Endothelial cell of umbilical vein (primary cell): Measurements from ENCODE around the gene RASA1. TPM values are rescaled to one million over a fixed set of nuclear protein-coding genes. Genes with fewer than 3 reads are reported as not detected.

Experiments used
- BruUV-seq: library from RNA; stranded (reverse); fragments of 400-500 nt; replicated peaks from 2 replicates; lab custom pipeline; 2021; lab: Mats Ljungman, UMichigan
- CTCF ChIA-PET: fragments of 300-600, 350-600 bp; sonication (Branson Sonifier 250); formaldehyde crosslinking; loops from one replicate; lab custom pipeline; 2021; ENCODE audit warnings: antibody characterized with exemption, inconsistent platforms; lab: Charles Lee
- POLR2A ChIA-PET: fragments of 300-600, 350-600 bp; sonication (Branson Sonifier 250); formaldehyde crosslinking; loops from one replicate; lab custom pipeline; 2021; ENCODE audit warnings: antibody characterized with exemption, inconsistent platforms; lab: Charles Lee
- DNase-seq: peaks from one replicate; pipeline ENCODE4 v3.0.0-alpha.2; 2011; ENCODE audit warnings: low read depth, low spot score
- FAIRE-seq: peaks from 2 replicates; lab custom pipeline; 2011; peaks lifted over from hg19 to GRCh38; lab: Jason Lieb, UNC
- H2AFZ ChIP-seq: 2 replicates; pipeline ENCODE4 v1.6.0; 2012; ENCODE audit warnings: low read depth, low read length, control low read depth, inconsistent platforms
- H3K27ac ChIP-seq: 2 replicates; pipeline ENCODE4 v1.5.1; 2011; ENCODE audit warnings: low read depth, mild to moderate bottlenecking, control low read depth, low read length, moderate library complexity; ENCODE audit not compliant: insufficient read depth
- H3K27me3 ChIP-seq, 2 experiments: 2 replicates each; pipeline versions ENCODE4 v1.6.0 to v1.6.1; 2011; ENCODE audit warnings: low read length in 2 of 2, mixed read lengths in 1 of 2; ENCODE audit not compliant: control insufficient read depth in 2 of 2, insufficient read depth in 2 of 2
- H3K36me3 ChIP-seq, 2 experiments: 2 replicates in 1 of 2; 3 replicates in 1 of 2; pipeline ENCODE4 v1.5.1; 2011; ENCODE audit warnings: low read length in 2 of 2, mild to moderate bottlenecking in 1 of 2, moderate library complexity in 1 of 2; ENCODE audit not compliant: control insufficient read depth in 2 of 2, insufficient read depth in 2 of 2; ENCODE audit errors: extremely low read depth in 1 of 2
- H3K4me1 ChIP-seq: 3 replicates; pipeline ENCODE4 v1.5.1; 2011; ENCODE audit warnings: mild to moderate bottlenecking, low read length; ENCODE audit not compliant: control insufficient read depth, insufficient read depth; ENCODE audit errors: extremely low read depth
- H3K4me2 ChIP-seq: 2 replicates; pipeline ENCODE4 v1.6.1; 2011; ENCODE audit warnings: low read length, control low read depth, mixed read lengths; ENCODE audit not compliant: insufficient read depth
- H3K4me3 ChIP-seq, 3 experiments: fragments of 200-600 bp in 1 of 3; sonication (generic), shearing (Covaris generic) in 1 of 3; replicated peaks in 1 of 3; 2 replicates each; pipeline ENCODE4 v1.5.1; 2011 to 2016; ENCODE audit warnings: control low read depth in 3 of 3, low read length in 3 of 3, mild to moderate bottlenecking in 2 of 3, inconsistent platforms in 1 of 3, low read depth in 1 of 3, moderate library complexity in 1 of 3; ENCODE audit not compliant: insufficient read depth in 1 of 3
- H3K79me2 ChIP-seq: 2 replicates; pipeline ENCODE4 v1.6.0; 2012; ENCODE audit warnings: low read length, inconsistent platforms; ENCODE audit not compliant: control insufficient read depth, insufficient read depth
- H3K9ac ChIP-seq: replicated peaks from 2 replicates; pipeline ENCODE3; 2011; ENCODE audit warnings: low read length, control low read depth; ENCODE audit not compliant: insufficient read depth; ENCODE audit errors: extremely low read depth
- H3K9me1 ChIP-seq: replicated peaks from 3 replicates; pipeline ENCODE4 v1.6.0; 2011; ENCODE audit warnings: mild to moderate bottlenecking, low read length; ENCODE audit not compliant: control insufficient read depth, insufficient read depth; ENCODE audit errors: extremely low read depth
- H3K9me3 ChIP-seq: replicated peaks from 2 replicates; pipeline ENCODE4 v1.5.1; 2012; ENCODE audit warnings: low read length, inconsistent platforms; ENCODE audit not compliant: control insufficient read depth, insufficient read depth
- H4K20me1 ChIP-seq: replicated peaks from 2 replicates; pipeline ENCODE3; 2011; ENCODE audit warnings: mild to moderate bottlenecking, low read length; ENCODE audit not compliant: control insufficient read depth, insufficient read depth; ENCODE audit errors: extremely low read depth
- EZH2 ChIP-seq: IDR thresholded peaks from 2 replicates; pipeline ENCODE4 v1.6.1; 2012; ENCODE audit warnings: borderline replicate concordance, low read depth, mild to moderate bottlenecking, moderate library complexity, low read length, inconsistent platforms; ENCODE audit not compliant: severe bottlenecking
- FOS ChIP-seq: IDR thresholded peaks from 2 replicates; pipeline ENCODE4 v1.6.1; 2011; ENCODE audit warnings: mild to moderate bottlenecking, low read length, moderate library complexity, borderline replicate concordance; ENCODE audit not compliant: insufficient read depth
- GATA2 ChIP-seq: IDR thresholded peaks from 2 replicates; pipeline ENCODE4 v1.7.0; 2011; ENCODE audit warnings: low read depth, mild to moderate bottlenecking, moderate library complexity, mixed read lengths, low read length; ENCODE audit not compliant: insufficient read length, insufficient read depth
- JUN ChIP-seq: IDR thresholded peaks from 2 replicates; pipeline ENCODE4 v1.6.1; 2011; ENCODE audit warnings: borderline replicate concordance, low read depth; ENCODE audit not compliant: insufficient read length, insufficient read depth
- MYC ChIP-seq: IDR thresholded peaks from one replicate; pipeline ENCODE4 v1.6.1; 2011; ENCODE audit warnings: mild to moderate bottlenecking, low read depth, low read length
- POLR2A ChIP-seq: IDR thresholded peaks from 2 replicates; pipeline ENCODE4 v1.6.1; 2012; ENCODE audit warnings: low read depth, mild to moderate bottlenecking, control low read depth, low read length
- POLR2AphosphoS5 ChIP-seq: IDR thresholded peaks from 2 replicates; pipeline ENCODE4 v1.6.1; 2012; ENCODE audit warnings: low read depth, mild to moderate bottlenecking, control low read depth, low read length, moderate library complexity; ENCODE audit not compliant: insufficient read depth
- dilution Hi-C: fragments of 300-500 bp; cut with MboI; formaldehyde crosslinking; loops from one replicate; pipeline ENCODE4 v1.15.0; 2019; ENCODE audit warnings: low sequenced_read_pairs; ENCODE audit not compliant: extremely low pct_ligation_motif_present
- intact Hi-C: fragments of 100-400 bp; cut with micrococcal nuclease; formaldehyde crosslinking; loops from one replicate; pipeline ENCODE4 v1.10.0; 2022
- polyA plus RNA-seq, 4 experiments: library from polyadenylated mRNA; depleted of rRNA in 3 of 4; stranded (reverse) in 3 of 4; unstranded in 1 of 4; fragments of >200 nt; gene quantifications; 2 replicates each; pipeline versions ENCODE4 v1.2.1 to v1.2.3, GENCODE V29; 2011 to 2012; ENCODE audit warnings: missing spikeins in 1 of 4
- total RNA-seq: library from RNA; stranded (reverse); gene quantifications from 2 replicates; pipeline ENCODE4 v1.2.3, GENCODE V29; 2021
- TF ChIP-seq, protein P1 (sequence below), 2 donors: IDR thresholded peaks; 1 replicate in 1 of 2; 2 replicates in 1 of 2; pipeline ENCODE4 v1.5.1; 2011; ENCODE audit warnings: low read length in 2 of 2, mild to moderate bottlenecking in 2 of 2, moderate library complexity in 2 of 2, control low read depth in 1 of 2, inconsistent platforms in 1 of 2, low read depth in 1 of 2; ENCODE audit not compliant: insufficient read depth in 1 of 2; ENCODE audit errors: extremely low read depth in 1 of 2
- TF ChIP-seq, protein P2 (sequence below): IDR thresholded peaks from 2 replicates; pipeline ENCODE4 v1.6.1; 2011; ENCODE audit not compliant: insufficient read depth, insufficient read length

Gene RASA1
- total and polyA plus RNA-seq, 2 donors (not counting 3 experiments of a cell fraction or from before 2014, with no cell fraction given), result 23.1 to 42.0 TPM

DNA sequence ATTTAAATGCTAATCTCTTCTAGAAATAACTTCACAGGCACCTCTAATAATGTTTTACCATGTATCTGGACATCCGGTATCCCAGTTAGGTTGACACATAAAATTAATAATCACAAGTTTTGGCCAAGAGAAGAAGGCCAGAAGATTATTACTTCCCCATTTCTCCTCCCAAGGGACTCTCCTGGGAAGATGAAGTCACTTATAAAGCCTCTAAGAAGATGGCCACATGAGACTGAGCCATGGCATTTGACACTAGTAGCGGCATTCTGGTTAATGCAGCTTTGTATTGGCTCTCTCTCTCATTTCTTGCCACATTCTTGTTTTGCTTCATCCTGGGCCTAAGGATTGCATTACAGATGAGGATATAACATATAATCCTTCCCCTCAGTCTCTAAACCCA is 34.5 kb upstream of the RASA1 start:
- Histone ChIP-seq H3K36me3 (no peaks in the 10 kb centered on the region), H3K27me3 (no peaks in the 10 kb centered on the region), H4K20me1 (no peaks in the 10 kb centered on the region), H3K4me1 (peaks cover 5% of the 10 kb centered on the region), H3K9me3 (no peaks in the 10 kb centered on the region), H3K79me2 (no peaks in the 10 kb centered on the region), H3K27ac (no peak overlapping the region), H3K9ac (no peak overlapping the region), H3K4me2 (no peak overlapping the region), H3K9me1 (no peaks in the 10 kb centered on the region), H2AFZ (no peak overlapping the region), H3K4me3 (no peak overlapping the region)
- TF ChIP-seq JUN (no peak), POLR2A (no peak), EZH2 (no peak), MYC (no peak), POLR2AphosphoS5 (no peak), GATA2 (no peak), FOS (no peak)
- TF ChIP-seq, protein P1, sequence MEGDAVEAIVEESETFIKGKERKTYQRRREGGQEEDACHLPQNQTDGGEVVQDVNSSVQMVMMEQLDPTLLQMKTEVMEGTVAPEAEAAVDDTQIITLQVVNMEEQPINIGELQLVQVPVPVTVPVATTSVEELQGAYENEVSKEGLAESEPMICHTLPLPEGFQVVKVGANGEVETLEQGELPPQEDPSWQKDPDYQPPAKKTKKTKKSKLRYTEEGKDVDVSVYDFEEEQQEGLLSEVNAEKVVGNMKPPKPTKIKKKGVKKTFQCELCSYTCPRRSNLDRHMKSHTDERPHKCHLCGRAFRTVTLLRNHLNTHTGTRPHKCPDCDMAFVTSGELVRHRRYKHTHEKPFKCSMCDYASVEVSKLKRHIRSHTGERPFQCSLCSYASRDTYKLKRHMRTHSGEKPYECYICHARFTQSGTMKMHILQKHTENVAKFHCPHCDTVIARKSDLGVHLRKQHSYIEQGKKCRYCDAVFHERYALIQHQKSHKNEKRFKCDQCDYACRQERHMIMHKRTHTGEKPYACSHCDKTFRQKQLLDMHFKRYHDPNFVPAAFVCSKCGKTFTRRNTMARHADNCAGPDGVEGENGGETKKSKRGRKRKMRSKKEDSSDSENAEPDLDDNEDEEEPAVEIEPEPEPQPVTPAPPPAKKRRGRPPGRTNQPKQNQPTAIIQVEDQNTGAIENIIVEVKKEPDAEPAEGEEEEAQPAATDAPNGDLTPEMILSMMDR (IDR thresholded peaks at IDR 0.05; ENCODE audit: extremely low read depth in 1 of 2, insufficient read depth in 1 of 2, low read depth in 1 of 2, low read length in 2 of 2), result no peak
- TF ChIP-seq, protein P2, sequence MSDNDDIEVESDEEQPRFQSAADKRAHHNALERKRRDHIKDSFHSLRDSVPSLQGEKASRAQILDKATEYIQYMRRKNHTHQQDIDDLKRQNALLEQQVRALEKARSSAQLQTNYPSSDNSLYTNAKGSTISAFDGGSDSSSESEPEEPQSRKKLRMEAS, result no peak
- ChIA-PET POLR2A (no interaction called here), CTCF (no interaction called here)
- FAIRE-seq (no peak), DNase-seq (no peak)
- dilution Hi-C loops (no loop called here), intact Hi-C loops (no loop called here)
- no TSS peak for BruUV-seq
